A673 (cell line): ENCODE results near the gene PEPD. TPM values are rescaled to one million over a fixed set of nuclear protein-coding genes. Genes with fewer than 3 reads are reported as not detected.
A peak's percentile ranks its signal among the peaks of the same experiment; 100 is the strongest.

Experiments used
- BruUV-seq: library from RNA; stranded (reverse); fragments of 400-500 nt; replicated peaks from 2 replicates; lab custom pipeline; 2021; lab: Mats Ljungman, UMichigan
- CTCF ChIA-PET: fragments of 300-600 bp; sonication (Branson Sonifier 250); formaldehyde crosslinking; loops from one replicate; lab custom pipeline; 2022; ENCODE audit warnings: antibody characterized with exemption; lab: Charles Lee
- POLR2A ChIA-PET: fragments of 300-600 bp; sonication (Branson Sonifier 250); formaldehyde crosslinking; loops from one replicate; lab custom pipeline; 2022; ENCODE audit warnings: antibody characterized with exemption; ENCODE audit not compliant: low non-redundant PET; lab: Charles Lee
- DNase-seq: peaks from one replicate; pipeline ENCODE4 v3.0.0-alpha.2; 2015; ENCODE audit warnings: low spot score
- H3K27ac ChIP-seq: fragments of 200-600 bp; sonication (generic); 2 replicates; pipeline ENCODE4 v1.5.1; 2016; ENCODE audit warnings: mixed run types, low read depth, mild to moderate bottlenecking, mixed read lengths, antibody characterized with exemption, low read length; ENCODE audit not compliant: poor library complexity, severe bottlenecking
- H3K27me3 ChIP-seq: fragments of 200-600 bp; sonication (generic); replicated peaks from 2 replicates; pipeline ENCODE4 v1.6.1; 2017; ENCODE audit warnings: mixed run types, low read depth, mild to moderate bottlenecking, mixed read lengths, antibody characterized with exemption, low read length; ENCODE audit not compliant: insufficient read depth, poor library complexity
- H3K36me3 ChIP-seq: fragments of 200-600 bp; sonication (generic); 2 replicates; pipeline ENCODE4 v1.6.1; 2016; ENCODE audit warnings: mixed run types, mild to moderate bottlenecking, mixed read lengths, antibody characterized with exemption, low read length; ENCODE audit not compliant: insufficient read depth, poor library complexity, severe bottlenecking
- H3K4me1 ChIP-seq: fragments of 200-600 bp; sonication (generic); 2 replicates; pipeline ENCODE4 v1.6.1; 2017; ENCODE audit warnings: mixed run types, mild to moderate bottlenecking, mixed read lengths, antibody characterized with exemption, low read length; ENCODE audit not compliant: insufficient read depth, poor library complexity, severe bottlenecking
- H3K4me3 ChIP-seq: fragments of 200-600 bp; sonication (generic); 2 replicates; pipeline ENCODE4 v1.5.1; 2016; ENCODE audit warnings: low read depth, mixed run types, mild to moderate bottlenecking, mixed read lengths, low read length; ENCODE audit not compliant: poor library complexity, severe bottlenecking
- H3K9me3 ChIP-seq: fragments of 200-600 bp; sonication (generic); 2 replicates; pipeline ENCODE4 v1.6.1; 2016; ENCODE audit warnings: mixed run types, low read depth, mild to moderate bottlenecking, mixed read lengths, antibody characterized with exemption, low read length; ENCODE audit not compliant: poor library complexity, severe bottlenecking
- EZH2 ChIP-seq: fragments of 200-600 bp; sonication (generic); IDR thresholded peaks from 2 replicates; pipeline ENCODE4 v1.6.1; 2017; ENCODE audit warnings: borderline replicate concordance, low read depth, mild to moderate bottlenecking, mixed read lengths, antibody characterized with exemption, low read length; ENCODE audit not compliant: poor library complexity, severe bottlenecking
- intact Hi-C: fragments of 100-400 bp; cut with micrococcal nuclease; formaldehyde crosslinking; loops from one replicate; pipeline ENCODE4 v1.10.0; 2022; ENCODE audit not compliant: unreplicated experiment
- total RNA-seq: library from RNA; stranded (reverse); gene quantifications from 2 replicates; pipeline ENCODE4 v1.2.3, GENCODE V29; 2021
- TF ChIP-seq, protein P1 (sequence below): fragments of 300-800, 200-600 bp; sonication (generic); conservative IDR thresholded peaks from 2 replicates; pipeline ENCODE4 v1.5.1; 2017; ENCODE audit warnings: low read depth, mild to moderate bottlenecking, antibody characterized with exemption, low read length, moderate library complexity, mixed read lengths

Gene PEPD
- total RNA-seq, 1 experiment from 2014 or later: 82.2 TPM

DNA sequence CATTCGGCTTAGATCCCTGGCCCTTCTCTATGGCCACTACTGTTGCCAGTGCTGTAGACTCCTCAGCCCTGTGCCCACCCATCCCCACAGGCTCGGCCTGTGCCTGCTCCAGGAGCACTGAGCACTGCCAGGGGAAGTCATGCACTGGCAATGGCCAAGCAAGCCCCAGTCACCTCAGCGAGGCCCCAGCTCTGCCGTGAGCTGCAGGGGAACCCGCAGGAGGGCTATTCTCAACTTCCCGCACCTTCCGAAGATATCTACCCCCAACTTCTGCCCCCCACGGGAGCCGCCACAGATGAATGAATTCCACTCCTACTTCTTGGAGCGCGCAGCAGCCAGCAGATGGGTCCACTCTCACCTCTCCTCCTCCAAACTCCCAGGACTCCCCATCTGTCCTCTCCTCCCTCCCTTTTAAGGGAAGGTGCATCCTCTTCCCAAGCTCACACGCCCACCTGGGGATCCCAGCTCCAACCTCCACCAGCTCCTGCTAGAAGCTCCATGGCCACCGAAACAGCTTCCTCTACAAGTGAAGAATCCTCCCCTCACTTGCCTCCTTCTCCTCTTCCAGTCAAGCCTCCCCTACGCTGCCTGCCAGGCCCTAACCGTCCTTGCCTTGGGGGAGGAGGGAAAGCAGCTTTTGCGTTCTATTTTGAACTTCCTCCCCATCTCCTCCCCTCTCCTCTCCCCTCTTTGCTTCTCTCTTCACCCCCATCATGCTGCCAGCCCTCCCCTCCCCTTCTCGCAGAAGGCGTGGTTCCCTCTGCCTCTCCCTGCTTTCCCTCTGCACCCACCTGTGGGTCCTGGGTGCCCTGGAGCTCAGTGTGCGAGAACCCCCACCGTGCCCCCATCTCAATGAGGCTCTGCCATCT lies 52.2 kb downstream of the PEPD start:
- Histone ChIP-seq H3K9me3 (no peaks in the 10 kb centered on the region), H3K36me3 (no peaks in the 10 kb centered on the region), H3K4me3 (no peak overlapping the region), H3K4me1 (peaks cover 21% of the 10 kb centered on the region), H3K27ac (no peak overlapping the region), H3K27me3 (no peaks in the 10 kb centered on the region)
- CTCF ChIA-PET: no interaction called here
- intact Hi-C loops: no loop called here
- TF ChIP-seq, protein P1, sequence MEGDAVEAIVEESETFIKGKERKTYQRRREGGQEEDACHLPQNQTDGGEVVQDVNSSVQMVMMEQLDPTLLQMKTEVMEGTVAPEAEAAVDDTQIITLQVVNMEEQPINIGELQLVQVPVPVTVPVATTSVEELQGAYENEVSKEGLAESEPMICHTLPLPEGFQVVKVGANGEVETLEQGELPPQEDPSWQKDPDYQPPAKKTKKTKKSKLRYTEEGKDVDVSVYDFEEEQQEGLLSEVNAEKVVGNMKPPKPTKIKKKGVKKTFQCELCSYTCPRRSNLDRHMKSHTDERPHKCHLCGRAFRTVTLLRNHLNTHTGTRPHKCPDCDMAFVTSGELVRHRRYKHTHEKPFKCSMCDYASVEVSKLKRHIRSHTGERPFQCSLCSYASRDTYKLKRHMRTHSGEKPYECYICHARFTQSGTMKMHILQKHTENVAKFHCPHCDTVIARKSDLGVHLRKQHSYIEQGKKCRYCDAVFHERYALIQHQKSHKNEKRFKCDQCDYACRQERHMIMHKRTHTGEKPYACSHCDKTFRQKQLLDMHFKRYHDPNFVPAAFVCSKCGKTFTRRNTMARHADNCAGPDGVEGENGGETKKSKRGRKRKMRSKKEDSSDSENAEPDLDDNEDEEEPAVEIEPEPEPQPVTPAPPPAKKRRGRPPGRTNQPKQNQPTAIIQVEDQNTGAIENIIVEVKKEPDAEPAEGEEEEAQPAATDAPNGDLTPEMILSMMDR: no peak
- no peak for TF ChIP-seq EZH2
- no TSS peak for BruUV-seq
- DNase-seq: no peak
- POLR2A ChIA-PET: no interaction called here

DNA sequence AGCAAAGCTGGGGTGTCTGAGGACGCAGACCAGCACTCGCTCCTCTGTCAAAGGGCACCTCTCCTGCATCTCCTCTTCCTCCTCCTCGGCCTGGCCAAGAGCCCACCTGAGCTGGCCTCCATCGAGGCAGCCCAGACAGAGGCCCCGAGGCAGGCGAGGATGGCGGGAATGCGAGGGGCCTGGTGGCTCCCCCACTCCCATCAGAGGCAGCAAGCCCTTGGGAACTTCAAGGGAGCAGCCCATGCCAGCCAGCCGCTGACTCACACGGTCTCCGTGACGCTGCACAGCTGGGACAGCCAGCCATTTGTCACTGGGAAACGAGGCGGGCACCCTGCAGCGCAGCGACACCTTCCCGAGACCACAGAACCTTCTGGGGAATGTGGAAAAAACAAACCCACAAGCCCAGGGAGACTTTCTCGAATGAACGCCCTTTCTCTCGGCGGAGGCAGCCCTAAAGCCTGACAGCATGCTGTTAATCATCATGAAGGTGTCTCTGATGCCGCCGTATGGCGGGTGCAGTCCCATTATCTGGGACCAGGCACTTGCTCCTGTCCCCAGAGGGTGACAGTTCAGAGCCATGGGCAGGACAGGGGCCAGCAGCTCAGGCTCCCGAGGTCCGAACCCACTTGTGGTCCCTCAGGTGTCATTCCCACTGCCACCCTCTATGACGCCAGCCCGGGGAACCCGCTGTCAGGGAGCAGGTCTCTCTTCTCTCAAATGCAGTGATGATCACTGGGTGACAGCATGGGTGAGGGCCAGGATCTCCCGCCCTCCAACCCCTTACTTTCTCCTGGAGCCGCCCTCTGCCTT lies 53.0 kb downstream of the PEPD start:
- CTCF ChIA-PET: no interaction called here
- BruUV-seq: no TSS peak

DNA sequence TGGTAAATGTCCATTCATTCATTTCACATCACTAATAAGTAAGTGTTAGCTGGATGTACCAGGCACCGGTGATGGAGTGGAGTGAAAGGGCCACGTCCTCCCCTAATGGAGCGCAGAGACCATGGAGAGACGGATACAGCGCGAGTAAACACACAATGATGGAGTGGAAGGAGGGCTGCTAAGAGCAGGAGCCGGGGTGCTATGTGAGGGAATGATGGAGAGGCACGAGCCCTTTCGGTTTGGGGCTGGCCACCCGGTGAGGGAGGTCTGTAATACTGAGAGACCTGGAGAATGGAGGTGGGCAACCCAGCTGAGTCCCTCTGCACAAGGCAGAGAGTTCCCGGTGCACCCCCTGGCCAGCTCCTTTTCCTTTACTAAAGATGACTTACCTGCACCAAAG lies 53.7 kb downstream of the PEPD start:
- intact Hi-C loops: no loop called here
- ChIA-PET POLR2A (no interaction called here), CTCF (no interaction called here)
- no TSS peak for BruUV-seq
- Histone ChIP-seq H3K9me3 (no peaks in the 10 kb centered on the region), H3K4me3 (no peak overlapping the region), H3K4me1 (peaks cover 7% of the 10 kb centered on the region), H3K36me3 (no peaks in the 10 kb centered on the region), H3K27me3 (no peaks in the 10 kb centered on the region), H3K27ac (no peak overlapping the region)
- no peak for TF ChIP-seq EZH2
- TF ChIP-seq, protein P1: no peak
- DNase-seq: no peak

More for the DNA sequence above, 53.0 kb downstream of the PEPD start:
- POLR2A ChIA-PET: interaction anchor here (0.5 kb wide), 1 partner anchor 20 kb away, joined by 3 read pairs; no protein-coding TSS in a partner anchor
- H3K4me1 ChIP-seq: peaks cover 14% of the 10 kb centered on the region
- H3K9me3 ChIP-seq: no peaks in the 10 kb centered on the region
- peak; percentile 70 for DNase-seq
- no peak overlapping the region for H3K27ac ChIP-seq
- H3K36me3 ChIP-seq: no peaks in the 10 kb centered on the region
- intact Hi-C loops: no loop called here
- H3K4me3 ChIP-seq: no peak overlapping the region
- no peaks in the 10 kb centered on the region for H3K27me3 ChIP-seq
- no peak for TF ChIP-seq EZH2
- TF ChIP-seq, protein P1: no peak
